Measurements from ENCODE around the gene RHOF.

DNA sequence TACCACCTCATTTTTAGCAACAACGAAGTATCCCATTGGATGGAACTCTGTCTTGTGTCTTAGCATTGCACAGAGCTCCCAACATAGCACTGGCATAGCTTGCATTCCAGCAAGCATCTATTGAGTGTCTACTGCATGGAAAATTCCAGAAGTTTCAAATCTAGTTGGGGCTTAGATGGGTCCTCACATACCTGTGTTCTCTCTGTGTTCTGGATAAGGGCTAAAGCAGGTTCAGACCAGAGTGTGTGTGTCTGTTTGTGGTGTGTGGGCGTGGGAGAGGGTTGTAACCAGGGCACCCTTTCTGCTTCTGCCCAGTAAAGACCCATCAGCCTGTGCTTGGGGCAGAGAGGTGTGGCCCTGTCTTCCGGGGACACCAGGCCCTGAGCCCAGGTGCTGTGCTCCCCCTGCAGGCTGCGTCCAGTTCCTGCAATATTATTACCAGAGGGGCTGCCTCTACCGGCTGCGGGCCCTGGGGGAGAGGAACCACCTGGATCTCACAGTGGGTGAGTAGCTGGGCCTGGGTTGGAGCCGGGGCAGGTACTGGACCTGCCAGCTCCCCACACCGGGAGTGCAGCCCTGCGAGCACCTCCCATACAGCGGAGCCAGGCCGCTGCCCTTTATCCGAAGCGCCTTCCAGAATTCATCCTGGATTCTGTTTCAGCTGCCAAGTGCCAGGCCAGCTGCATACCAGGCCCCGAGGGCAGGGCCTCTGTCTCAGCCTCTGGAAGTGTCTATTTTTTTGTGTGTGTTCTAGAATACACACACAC lies 20.3 kb downstream of the RHOF start:
- no peak for TF ChIP-seq EZH2 (IDR thresholded peaks at IDR 0.05; ENCODE audit: insufficient read depth, poor library complexity, severe bottlenecking)
- no peak for TF ChIP-seq EZH2phosphoT487 (IDR thresholded peaks at IDR 0.05; ENCODE audit: insufficient read depth, low read depth)
